GM18507 (cell line): ENCODE measurements around the gene FGF12.

Experiments
- DNase-seq: peaks from one replicate; pipeline ENCODE4 v3.0.0; 2011; ENCODE audit warnings: low read depth; ENCODE audit not compliant: insufficient read length; ENCODE audit errors: extremely low spot score
- FAIRE-seq: peaks from 2 replicates; lab custom pipeline; 2011; peaks lifted over from hg19 to GRCh38; lab: Jason Lieb, UNC

Gene FGF12

GRCh38 chr3:192515664-192516045, 211.7 kb downstream of the FGF12 start:
- FAIRE-seq (no peak), DNase-seq (no peak)

GRCh38 chr3:192514754-192515663, 212.3 kb downstream of the FGF12 start:
- DNase-seq (no peak), FAIRE-seq (no peak)

- FAIRE-seq: no peak
Measured at GRCh38 chr3:192514081-192514753, 213.1 kb downstream of the FGF12 start.

GRCh38 chr3:192505731-192506130, 221.6 kb downstream of the FGF12 start:
- no peak for DNase-seq
- no peak for FAIRE-seq

More at GRCh38 chr3:192514081-192514753, 213.1 kb downstream of the FGF12 start:
- no peak for DNase-seq

- FAIRE-seq: no peak
- DNase-seq: no peak
Measured at GRCh38 chr3:192501401-192501800, 225.9 kb downstream of the FGF12 start.

- FAIRE-seq: no peak
- DNase-seq: no peak
Measured at GRCh38 chr3:192496905-192497587, 230.3 kb downstream of the FGF12 start.

- no peak for DNase-seq
- peak; percentile 47 for FAIRE-seq
Measured at GRCh38 chr3:192494174-192494573, 233.2 kb downstream of the FGF12 start.

- no peak for FAIRE-seq
- no peak for DNase-seq
Measured at GRCh38 chr3:192490720-192491119, 236.6 kb downstream of the FGF12 start.

- DNase-seq: no peak
- no peak for FAIRE-seq
Measured at GRCh38 chr3:192489579-192489978, 237.8 kb downstream of the FGF12 start.

GRCh38 chr3:192487033-192487432, 240.3 kb downstream of the FGF12 start:
- no peak for FAIRE-seq
- DNase-seq: no peak

- DNase-seq: no peak
- no peak for FAIRE-seq
Measured at GRCh38 chr3:192482809-192483208, 244.5 kb downstream of the FGF12 start.

- DNase-seq (no peak), FAIRE-seq (no peak)
Measured at GRCh38 chr3:192482391-192482790, 244.9 kb downstream of the FGF12 start.

- no peak for FAIRE-seq
- no peak for DNase-seq
Measured at GRCh38 chr3:192481638-192482037, 245.7 kb downstream of the FGF12 start.

- DNase-seq (peak; percentile 14), FAIRE-seq (peak; percentile 84)
Measured at GRCh38 chr3:192467230-192468140, 259.9 kb downstream of the FGF12 start.

GRCh38 chr3:192449036-192449435, 278.3 kb downstream of the FGF12 start:
- no peak for FAIRE-seq
- DNase-seq: no peak

- FAIRE-seq (no peak), DNase-seq (no peak)
Measured at GRCh38 chr3:192445770-192446644, 281.3 kb downstream of the FGF12 start.

- DNase-seq (no peak), FAIRE-seq (no peak)
Measured at GRCh38 chr3:192444791-192445106, 282.6 kb downstream of the FGF12 start.

- DNase-seq: peak; percentile 28
- peak; percentile 81 for FAIRE-seq
Measured at GRCh38 chr3:192444096-192444790, 283.1 kb downstream of the FGF12 start.
